ENCODE results near the gene WFDC2.

- TF ChIP-seq POLR2A (IDR thresholded peaks at IDR 0.05) (no peak), CTCF (IDR thresholded peaks at IDR 0.05) (no peak)
These were observed 1.7 kb upstream of the WFDC2 start for GRCh38 chr20:45467861-45468260.

Measured in testis (tissue), 2 donors.